Spleen (tissue), 7 donors: ENCODE data around the gene FAM171A2.

Source experiments
- POLR2A ChIP-seq, 3 donors: fragments of 450-650 bp; IDR thresholded peaks; one replicate each; pipeline ENCODE4 v1.5.1; 2017; ENCODE audit warnings: antibody characterized with exemption in 3 of 3, mild to moderate bottlenecking in 1 of 3
- TF ChIP-seq, protein P1 (sequence below), 11 experiments: fragments of 200-600 bp in 7 of 11; fragments of 450-650 bp in 4 of 11; sonication (generic) in 4 of 11; IDR thresholded peaks in 8 of 11; conservative IDR thresholded peaks in 3 of 11; 1 replicate in 7 of 11; 2 replicates in 4 of 11; pipeline versions ENCODE4 v1.4.0 to v1.8.0; 2016 to 2021; ENCODE audit warnings: antibody characterized with exemption in 11 of 11, inconsistent platforms in 4 of 11, mild to moderate bottlenecking in 1 of 11
- donor health status: DM: no; HTN: no; CAD: no; lungs with moderate emphysema.
- donor health status: DM: no; HTN: no; CAD: no.
- donor health status: DM: no; HTN: no; CAD: no.

GRCh38 chr17:44360826-44361225 lies 2.8 kb downstream of the FAM171A2 start:
- TF ChIP-seq, protein P1, sequence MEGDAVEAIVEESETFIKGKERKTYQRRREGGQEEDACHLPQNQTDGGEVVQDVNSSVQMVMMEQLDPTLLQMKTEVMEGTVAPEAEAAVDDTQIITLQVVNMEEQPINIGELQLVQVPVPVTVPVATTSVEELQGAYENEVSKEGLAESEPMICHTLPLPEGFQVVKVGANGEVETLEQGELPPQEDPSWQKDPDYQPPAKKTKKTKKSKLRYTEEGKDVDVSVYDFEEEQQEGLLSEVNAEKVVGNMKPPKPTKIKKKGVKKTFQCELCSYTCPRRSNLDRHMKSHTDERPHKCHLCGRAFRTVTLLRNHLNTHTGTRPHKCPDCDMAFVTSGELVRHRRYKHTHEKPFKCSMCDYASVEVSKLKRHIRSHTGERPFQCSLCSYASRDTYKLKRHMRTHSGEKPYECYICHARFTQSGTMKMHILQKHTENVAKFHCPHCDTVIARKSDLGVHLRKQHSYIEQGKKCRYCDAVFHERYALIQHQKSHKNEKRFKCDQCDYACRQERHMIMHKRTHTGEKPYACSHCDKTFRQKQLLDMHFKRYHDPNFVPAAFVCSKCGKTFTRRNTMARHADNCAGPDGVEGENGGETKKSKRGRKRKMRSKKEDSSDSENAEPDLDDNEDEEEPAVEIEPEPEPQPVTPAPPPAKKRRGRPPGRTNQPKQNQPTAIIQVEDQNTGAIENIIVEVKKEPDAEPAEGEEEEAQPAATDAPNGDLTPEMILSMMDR (IDR thresholded peaks at IDR 0.05 in 8 of 11, conservative IDR thresholded peaks at IDR 0.05 in 3 of 11): no peak
- TF ChIP-seq POLR2A (IDR thresholded peaks at IDR 0.05): no peak
